ENCODE results near the gene ATG7. TPM values are rescaled to one million over a fixed set of nuclear protein-coding genes. Genes with fewer than 3 reads are reported as not detected.

Gene ATG7
- total and polyA plus RNA-seq, 12 donors: 9.1 to 118 (median 40.0) TPM

- Histone ChIP-seq H3K4me3 (no peak overlapping the region), H3K36me3 (replicated peaks in 1 of 2) (no peaks in the 10 kb centered on the region), H3K4me1 (replicated peaks in 1 of 2) (no peaks in the 10 kb centered on the region), H3K9me3 (replicated peaks in 1 of 3) (no peaks in the 10 kb centered on the region), H3K27me3 (no peaks in the 10 kb centered on the region), H3K27ac (no peak overlapping the region)
- intact Hi-C loops (cut with DNase I): loop anchor here in 1 of 2 donors (5.0 kb wide), 1 partner anchor 93 kb away; no protein-coding TSS in a partner anchor
- no peak for DNase-seq
- TF ChIP-seq CTCF (IDR thresholded peaks at IDR 0.05): no peak
- no peak for TF ChIP-seq POLR2A (IDR thresholded peaks at IDR 0.05)
- 29 to 63% (median 59%) methylated on average over 1 of the region's 1 CpG for WGBS, 4 donors
Observed at GRCh38 chr3:11239796-11240195, 32.4 kb upstream of the ATG7 start.

GRCh38 chr3:11240496-11240895, 31.7 kb upstream of the ATG7 start:
- Histone ChIP-seq H3K9me3 (replicated peaks in 1 of 3) (no peaks in the 10 kb centered on the region), H3K27ac (no peak overlapping the region), H3K4me3 (no peak overlapping the region), H3K4me1 (replicated peaks in 1 of 2) (no peaks in the 10 kb centered on the region), H3K27me3 (no peaks in the 10 kb centered on the region), H3K36me3 (replicated peaks in 1 of 2) (no peaks in the 10 kb centered on the region)
- WGBS, 4 donors: 86 to 94% (median 87%) methylated on average over 1 of the region's 1 CpG
- DNase-seq: no peak
- intact Hi-C loops (cut with DNase I): no loop called here
- TF ChIP-seq CTCF (IDR thresholded peaks at IDR 0.05) (no peak), POLR2A (IDR thresholded peaks at IDR 0.05) (no peak)

- Histone ChIP-seq H3K9me3 (replicated peaks in 1 of 3) (no peaks in the 10 kb centered on the region), H3K27me3 (no peaks in the 10 kb centered on the region), H3K36me3 (replicated peaks in 1 of 2) (no peaks in the 10 kb centered on the region), H3K4me3 (no peak overlapping the region), H3K27ac (no peak overlapping the region), H3K4me1 (replicated peaks in 1 of 2) (no peaks in the 10 kb centered on the region)
- WGBS, 4 donors: 42 to 58% (median 48%) methylated on average over 1 of the region's 1 CpG
- DNase-seq: no peak
- intact Hi-C loops (cut with DNase I): no loop called here
- TF ChIP-seq CTCF (IDR thresholded peaks at IDR 0.05) (no peak), POLR2A (IDR thresholded peaks at IDR 0.05) (no peak)
Observed at GRCh38 chr3:11244121-11244677, 28.0 kb upstream of the ATG7 start.

GRCh38 chr3:11245276-11245675, 26.9 kb upstream of the ATG7 start:
- no peak for TF ChIP-seq POLR2A (IDR thresholded peaks at IDR 0.05)
- no peaks in the 10 kb centered on the region for H3K36me3 ChIP-seq (replicated peaks in 1 of 2)
- no peak overlapping the region for H3K4me3 ChIP-seq
- H3K27me3 ChIP-seq: no peaks in the 10 kb centered on the region
- DNase-seq: no peak
- WGBS, 4 donors: 86 to 90% (median 88%) methylated on average over 8 of the region's 8 CpGs
- no peak overlapping the region for H3K27ac ChIP-seq
- intact Hi-C loops (cut with DNase I): no loop called here
- H3K4me1 ChIP-seq (replicated peaks in 1 of 2): no peaks in the 10 kb centered on the region
- no peaks in the 10 kb centered on the region for H3K9me3 ChIP-seq (replicated peaks in 1 of 3)
